SK-N-SH (cell line): ENCODE measurements around the gene SBF2. TPM values are rescaled to one million over a fixed set of nuclear protein-coding genes. Genes with fewer than 3 reads are reported as not detected.

Experiments
- CTCF ChIA-PET: fragments of 300-600, 350-600 bp; formaldehyde crosslinking; extraction: SDS; loops from one replicate; lab custom pipeline; 2021; lab: Yijun Ruan, JAX
- POLR2A ChIA-PET: fragments of 350-600 bp; sonication (Branson Sonifier 250); formaldehyde crosslinking; extraction: SDS; loops from one replicate; lab custom pipeline; 2020; ENCODE audit warnings: antibody characterized with exemption, inconsistent platforms; lab: Yijun Ruan, JAX
- DNase-seq: peaks from one replicate; pipeline ENCODE4 v3.0.0; 2012
- H2AFZ ChIP-seq: fragments of 200-600 bp; sonication (generic); 2 replicates; pipeline ENCODE4 v1.8.1; 2016; ENCODE audit warnings: antibody characterized with exemption, mild to moderate bottlenecking, low read depth
- H3F3A ChIP-seq: fragments of 200-600 bp; sonication (generic); replicated peaks from 2 replicates; pipeline ENCODE3; 2016; ENCODE audit warnings: antibody characterized with exemption, mild to moderate bottlenecking; ENCODE audit not compliant: insufficient read depth
- H3K27ac ChIP-seq, 2 experiments: fragments of 200-500 bp in 1 of 2; fragments of 200-600 bp in 1 of 2; sonication (Bioruptor generic) in 1 of 2; sonication (generic), shearing (Covaris generic) in 1 of 2; 2 replicates each; pipeline versions ENCODE4 v1.5.1 to v1.6.1; 2014 to 2016; ENCODE audit warnings: low read depth in 2 of 2, inconsistent platforms in 1 of 2, low read length in 1 of 2, mild to moderate bottlenecking in 1 of 2, mixed read lengths in 1 of 2
- H3K27me3 ChIP-seq: fragments of 200-600 bp; sonication (generic), shearing (Covaris generic); 2 replicates; pipeline ENCODE4 v1.6.1; 2016; ENCODE audit warnings: mixed run types; ENCODE audit not compliant: insufficient read depth
- H3K36me3 ChIP-seq, 2 experiments: fragments of 200-500 bp in 1 of 2; fragments of 200-600 bp in 1 of 2; sonication (Bioruptor generic) in 1 of 2; sonication (generic) in 1 of 2; replicated peaks in 1 of 2; 2 replicates each; pipeline versions ENCODE3 to v1.5.1; 2014 to 2016; ENCODE audit warnings: low read length in 1 of 2, mild to moderate bottlenecking in 1 of 2; ENCODE audit not compliant: insufficient read depth in 2 of 2, control insufficient read depth in 1 of 2
- H3K4me1 ChIP-seq, 2 experiments: fragments of 200-500 bp in 1 of 2; fragments of 200-600 bp in 1 of 2; sonication (Bioruptor generic) in 1 of 2; sonication (generic), shearing (Covaris generic) in 1 of 2; 2 replicates each; pipeline versions ENCODE4 v1.5.1 to v1.6.1; 2014 to 2016; ENCODE audit warnings: low read depth in 1 of 2, low read length in 1 of 2, mixed run types in 1 of 2; ENCODE audit not compliant: insufficient read depth in 2 of 2, control insufficient read depth in 1 of 2
- H3K4me2 ChIP-seq: fragments of 200-600 bp; sonication (generic), shearing (Covaris generic); 2 replicates; pipeline ENCODE4 v1.6.1; 2017; ENCODE audit warnings: mixed run types
- H3K4me3 ChIP-seq, 2 experiments: fragments of 200-500 bp in 1 of 2; fragments of 200-600 bp in 1 of 2; sonication (Bioruptor generic) in 1 of 2; sonication (generic), shearing (Covaris generic) in 1 of 2; 2 replicates each; pipeline versions ENCODE4 v1.5.1 to v1.8.1; 2014 to 2016; ENCODE audit warnings: low read depth in 2 of 2, inconsistent platforms in 1 of 2, low read length in 1 of 2, mild to moderate bottlenecking in 1 of 2, mixed read lengths in 1 of 2, moderate library complexity in 1 of 2
- H3K79me2 ChIP-seq: fragments of 200-600 bp; sonication (generic); 2 replicates; pipeline ENCODE4 v1.8.1; 2017; ENCODE audit warnings: mild to moderate bottlenecking; ENCODE audit not compliant: insufficient read depth
- H3K9ac ChIP-seq: fragments of 200-600 bp; sonication (generic); 2 replicates; pipeline ENCODE4 v1.6.1; 2017; ENCODE audit warnings: mixed run types
- H3K9me2 ChIP-seq: fragments of 200-600 bp; sonication (generic); 2 replicates; pipeline ENCODE4 v1.6.1; 2017; ENCODE audit warnings: mixed run types
- H3K9me3 ChIP-seq: fragments of 200-600 bp; sonication (generic); 2 replicates; pipeline ENCODE4 v1.6.1; 2017; ENCODE audit warnings: mixed run types, mild to moderate bottlenecking, moderate library complexity
- H4K20me1 ChIP-seq: fragments of 200-600 bp; sonication (generic); 2 replicates; pipeline ENCODE4 v1.6.1; 2017; ENCODE audit warnings: mild to moderate bottlenecking, mixed run types; ENCODE audit not compliant: insufficient read depth
- CHD2 ChIP-seq: fragments of 150-350 bp; IDR thresholded peaks from 2 replicates; pipeline ENCODE4 v1.6.1; 2018; ENCODE audit warnings: low read length; ENCODE audit not compliant: partially characterized antibody
- ELF1 ChIP-seq: IDR thresholded peaks from 2 replicates; pipeline ENCODE4 v1.4.0; 2012
- EP300 ChIP-seq, 2 experiments: IDR thresholded peaks; 2 replicates each; pipeline versions ENCODE4 v1.4.0 to v1.6.1; 2012; ENCODE audit warnings: borderline replicate concordance in 1 of 2, low read depth in 1 of 2, low read length in 1 of 2
- EZH2phosphoT487 ChIP-seq: fragments of 200-600 bp; sonication (generic); IDR thresholded peaks from 2 replicates; pipeline ENCODE4 v1.6.1; 2017; ENCODE audit warnings: low read depth, mixed run types, mild to moderate bottlenecking, antibody characterized with exemption, moderate library complexity, borderline replicate concordance
- FOXJ3 ChIP-seq: sonication (generic); formaldehyde crosslinking; IDR thresholded peaks from 2 replicates; pipeline ENCODE4 v1.5.1; 2020; ENCODE audit warnings: mild to moderate bottlenecking, missing genetic modification reagents
- FOXM1 ChIP-seq: IDR thresholded peaks from 2 replicates; pipeline ENCODE4 v1.4.0; 2012; ENCODE audit warnings: low read depth, mild to moderate bottlenecking
- GABPA ChIP-seq: IDR thresholded peaks from 2 replicates; pipeline ENCODE4 v1.4.0; 2012; ENCODE audit warnings: low read depth, mild to moderate bottlenecking
- GATA2 ChIP-seq: sonication (generic); formaldehyde crosslinking; IDR thresholded peaks from 2 replicates; pipeline ENCODE4 v1.5.0; 2020; ENCODE audit warnings: mild to moderate bottlenecking, missing genetic modification reagents
- IRF3 ChIP-seq: fragments of 150-350 bp; IDR thresholded peaks from 2 replicates; pipeline ENCODE4 v1.6.1; 2016; ENCODE audit warnings: mild to moderate bottlenecking, low read depth, low read length
- MAX ChIP-seq: IDR thresholded peaks from 2 replicates; pipeline ENCODE4 v1.4.0; 2012; ENCODE audit warnings: low read depth
- PBX3 ChIP-seq: IDR thresholded peaks from 2 replicates; pipeline ENCODE4; 2012
- RCOR1 ChIP-seq: fragments of 150-350 bp; IDR thresholded peaks from 2 replicates; pipeline ENCODE4 v1.6.1; 2017; ENCODE audit warnings: antibody characterized with exemption, low read length
- REST ChIP-seq: IDR thresholded peaks from 2 replicates; pipeline ENCODE4 v1.6.1; 2012; ENCODE audit warnings: mild to moderate bottlenecking, low read depth, low read length, moderate library complexity
- RFX5 ChIP-seq: IDR thresholded peaks from 2 replicates; pipeline ENCODE4 v1.6.1; 2012; ENCODE audit warnings: mild to moderate bottlenecking, improper control_type of control experiment, low read length
- TEAD4 ChIP-seq: IDR thresholded peaks from 2 replicates; pipeline ENCODE4 v1.4.0; 2012; ENCODE audit warnings: mild to moderate bottlenecking, borderline replicate concordance; ENCODE audit not compliant: insufficient read depth
- USF1 ChIP-seq: IDR thresholded peaks from 2 replicates; pipeline ENCODE4 v1.4.0; 2012; ENCODE audit warnings: low read depth, borderline replicate concordance
- USF2 ChIP-seq: fragments of 150-350 bp; IDR thresholded peaks from 2 replicates; pipeline ENCODE4 v1.6.1; 2017; ENCODE audit warnings: antibody characterized with exemption, low read length, low read depth, borderline replicate concordance
- YY1 ChIP-seq: IDR thresholded peaks from 2 replicates; pipeline ENCODE4 v1.4.0; 2012; ENCODE audit warnings: low read depth, mild to moderate bottlenecking
- ZBTB33 ChIP-seq: IDR thresholded peaks from 2 replicates; pipeline ENCODE4 v1.4.0; 2012; ENCODE audit warnings: low read depth, borderline replicate concordance
- WGBS: methylation state at CpG from one replicate; pipeline ENCODE4 v1.1.6; 2017; ENCODE audit warnings: low lambda C conversion rate; 5-methylcytosine and 5-hydroxymethylcytosine counted together
- polyA plus RNA-seq, 3 experiments: library from polyadenylated mRNA; depleted of rRNA; stranded (reverse); fragments of >200 nt; gene quantifications; 2 replicates each; pipeline ENCODE4 v1.2.3, GENCODE V29; 2012

SBF2 gene
- polyA plus RNA-seq, 1 of the 3 experiments (the other 2 are of a cell fraction) = 23.0 TPM

GRCh38 chr11:9888938-9889337 is 405.1 kb downstream of the SBF2 start:
- Histone ChIP-seq H3K27ac (no peak overlapping the region), H3K27me3 (no peaks in the 10 kb centered on the region), H4K20me1 (no peaks in the 10 kb centered on the region), H3K4me1 (no peaks in the 10 kb centered on the region; a peak in 1 of 4 replicates), H3K9ac (no peak overlapping the region), H3K79me2 (no peaks in the 10 kb centered on the region), H3K36me3 (peaks cover 0 to 14% of the 10 kb centered on the region in 2 experiments), H3K4me3 (no peak overlapping the region), H3K9me3 (no peaks in the 10 kb centered on the region), H3K9me2 (no peaks in the 10 kb centered on the region), H3F3A (peaks cover 5% of the 10 kb centered on the region), H2AFZ (no peak overlapping the region), H3K4me2 (no peak overlapping the region)
- TF ChIP-seq EZH2phosphoT487 (no peak), IRF3 (no peak), USF2 (no peak), YY1 (no peak), RCOR1 (no peak), GATA2 (no peak), FOXJ3 (CRISPR knock-in tag) (no peak), CHD2 (no peak), PBX3 (no peak), TEAD4 (no peak), EP300 (IDR thresholded peaks at IDR 0.05; ENCODE audit: borderline replicate concordance in 1 of 2, low read depth in 1 of 2, low read length in 1 of 2) (no peak), GABPA (no peak), RFX5 (no peak), ZBTB33 (no peak), REST (no peak), MAX (no peak), FOXM1 (no peak), USF1 (no peak), ELF1 (no peak)
- ChIA-PET CTCF (interaction anchor here (0.7 kb wide), 1 partner anchor 132 kb away, joined by 3 read pairs; no protein-coding TSS in a partner anchor), POLR2A (no interaction called here)
- 100% methylated on average over 1 of the region's 1 CpG for WGBS
- DNase-seq = no peak
